Activated T-helper 1 cell treated with anti-CD3 and anti-CD28 coated beads, Interleukin-2, amount 50 U/mL, for 16 hours (primary cell): ENCODE data around the gene TMX3.

ENCODE experiments used
- DNase-seq, 2 donors: peaks; one replicate each; pipeline ENCODE4 v3.0.0-alpha.2; 2020; ENCODE audit warnings: low read depth in 1 of 2, low spot score in 1 of 2

Gene TMX3

GRCh38 chr18:68713796-68714195 is 1.1 kb downstream of the TMX3 start:
- no peak for DNase-seq

GRCh38 chr18:68713131-68713530 is 1.8 kb downstream of the TMX3 start:
- no peak for DNase-seq

- DNase-seq = no peak
Observed at GRCh38 chr18:68707646-68708045, 7.3 kb downstream of the TMX3 start.

- no peak for DNase-seq
Observed at GRCh38 chr18:68705119-68705518, 9.8 kb downstream of the TMX3 start.

GRCh38 chr18:68703326-68703725 is 11.6 kb downstream of the TMX3 start:
- DNase-seq = no peak

GRCh38 chr18:68701353-68701752 is 13.6 kb downstream of the TMX3 start:
- no peak for DNase-seq

- no peak for DNase-seq
Observed at GRCh38 chr18:68699043-68699442, 15.9 kb downstream of the TMX3 start.

GRCh38 chr18:68696937-68697336 is 18.0 kb downstream of the TMX3 start:
- no peak for DNase-seq

GRCh38 chr18:68694316-68694715 is 20.6 kb downstream of the TMX3 start:
- DNase-seq = no peak

GRCh38 chr18:68693091-68693815 is 21.7 kb downstream of the TMX3 start:
- DNase-seq = no peak

- DNase-seq = no peak
Observed at GRCh38 chr18:68679528-68679927, 35.4 kb downstream of the TMX3 start.

- no peak for DNase-seq
Observed at GRCh38 chr18:68676913-68677312, 38.0 kb downstream of the TMX3 start.

GRCh38 chr18:68667121-68667520 is 47.8 kb downstream of the TMX3 start:
- no peak for DNase-seq

- DNase-seq = no peak
Observed at GRCh38 chr18:68666381-68666780, 48.5 kb downstream of the TMX3 start.

- DNase-seq = no peak
Observed at GRCh38 chr18:68665628-68666027, 49.3 kb downstream of the TMX3 start.

- no peak for DNase-seq
Observed at GRCh38 chr18:68662754-68663153, 52.2 kb downstream of the TMX3 start.

- no peak for DNase-seq
Observed at GRCh38 chr18:68660354-68661183, 54.3 kb downstream of the TMX3 start.

- DNase-seq = no peak
Observed at GRCh38 chr18:68648191-68648590, 66.7 kb downstream of the TMX3 start.

- DNase-seq = no peak
Observed at GRCh38 chr18:68642003-68642402, 72.9 kb downstream of the TMX3 start.

GRCh38 chr18:68640861-68641260 is 74.0 kb downstream of the TMX3 start:
- no peak for DNase-seq

- no peak for DNase-seq
Observed at GRCh38 chr18:68638613-68639012, 76.3 kb downstream of the TMX3 start.

GRCh38 chr18:68627812-68628211 is 87.1 kb downstream of the TMX3 start:
- DNase-seq = no peak
